CD8-positive, alpha-beta memory T cell (primary cell): ENCODE data around the gene PRMT7. TPM values are rescaled to one million over a fixed set of nuclear protein-coding genes. Genes with fewer than 3 reads are reported as not detected.
A peak's percentile ranks its signal among the peaks of the same experiment; 100 is the strongest.
"Not testable (repeated sequence)": the region's sequence is repeated elsewhere in the genome, so short reads cannot be mapped to it uniquely, and the experiment has no call there.

Experiments used
- CTCF ChIA-PET: fragments of 350-600 bp; sonication (Branson Sonifier 250); formaldehyde crosslinking; loops from one replicate; lab custom pipeline; 2021; ENCODE audit warnings: antibody characterized with exemption; lab: Charles Lee
- POLR2A ChIA-PET: fragments of 350-600 bp; sonication (Branson Sonifier 250); formaldehyde crosslinking; loops from one replicate; lab custom pipeline; 2021; ENCODE audit warnings: antibody characterized with exemption; lab: Charles Lee
- DNase-seq, 5 donors: peaks; one replicate each; pipeline versions ENCODE4 v3.0.0 to v3.0.0-alpha.2; 2020 to 2022; ENCODE audit warnings: mixed read lengths in 1 of 5
- H3K27ac ChIP-seq: one replicate; pipeline ENCODE4 v1.7.0; 2013; ENCODE audit warnings: low read depth, mild to moderate bottlenecking, low read length, moderate library complexity
- H3K27me3 ChIP-seq: 2 replicates; pipeline ENCODE4 v1.7.0; 2013; ENCODE audit warnings: low read length, mild to moderate bottlenecking; ENCODE audit not compliant: insufficient read depth, poor library complexity, severe bottlenecking
- H3K36me3 ChIP-seq: 2 replicates; pipeline ENCODE4 v1.7.0; 2013; ENCODE audit warnings: mild to moderate bottlenecking, low read length, moderate library complexity; ENCODE audit not compliant: insufficient read depth
- H3K4me1 ChIP-seq: 2 replicates; pipeline ENCODE4 v1.7.0; 2013; ENCODE audit warnings: mild to moderate bottlenecking, low read length, moderate library complexity; ENCODE audit not compliant: insufficient read depth
- H3K4me3 ChIP-seq: 2 replicates; pipeline ENCODE4 v1.7.0; 2013; ENCODE audit warnings: mild to moderate bottlenecking, low read length
- H3K9me3 ChIP-seq: 2 replicates; pipeline ENCODE4 v1.7.0; 2013; ENCODE audit warnings: mild to moderate bottlenecking, low read length
- H3K27ac Mint-ChIP-seq, 8 donors: one replicate each; pipeline ENCODE4 v1.8.0; 2020 to 2021; ENCODE audit warnings: mixed read lengths in 8 of 8, mild to moderate bottlenecking in 6 of 8, inconsistent platforms in 3 of 8, moderate library complexity in 3 of 8
- H3K27me3 Mint-ChIP-seq, 2 donors: one replicate each; pipeline ENCODE4 v1.8.0; 2020 to 2021; ENCODE audit warnings: mixed read lengths in 2 of 2, mild to moderate bottlenecking in 1 of 2, moderate library complexity in 1 of 2
- H3K36me3 Mint-ChIP-seq, 3 donors: one replicate each; pipeline ENCODE4 v1.8.0; 2020 to 2021; ENCODE audit warnings: mixed read lengths in 3 of 3, inconsistent platforms in 1 of 3, mild to moderate bottlenecking in 1 of 3
- H3K4me1 Mint-ChIP-seq, 3 donors: one replicate each; pipeline ENCODE4 v1.8.0; 2020 to 2021; ENCODE audit warnings: mixed read lengths in 3 of 3, inconsistent platforms in 1 of 3, mild to moderate bottlenecking in 1 of 3
- H3K4me3 Mint-ChIP-seq, 7 donors: one replicate each; pipeline ENCODE4 v1.8.0; 2020 to 2021; ENCODE audit warnings: mixed read lengths in 7 of 7, mild to moderate bottlenecking in 6 of 7, moderate library complexity in 4 of 7, inconsistent platforms in 2 of 7
- H3K9me3 Mint-ChIP-seq, 5 donors: one replicate each; pipeline ENCODE4 v1.8.0; 2020 to 2022; ENCODE audit warnings: mixed read lengths in 5 of 5, mild to moderate bottlenecking in 3 of 5, moderate library complexity in 2 of 5, inconsistent platforms in 1 of 5
- polyA plus RNA-seq: library from polyadenylated mRNA; unstranded; fragments of 300-500 nt; fragmentation: Illumina TruSeq; gene quantifications from one replicate; pipeline ENCODE4 v1.2.3, GENCODE V29; 2021
- total RNA-seq, 2 experiments: library from RNA; stranded (reverse); gene quantifications; one replicate each; pipeline ENCODE4 v1.2.3, GENCODE V29; 2021

PRMT7 gene
- total and polyA plus RNA-seq, 3 experiments from 2014 or later: 41.8 to 67.5 (median 61.1) TPM

DNA sequence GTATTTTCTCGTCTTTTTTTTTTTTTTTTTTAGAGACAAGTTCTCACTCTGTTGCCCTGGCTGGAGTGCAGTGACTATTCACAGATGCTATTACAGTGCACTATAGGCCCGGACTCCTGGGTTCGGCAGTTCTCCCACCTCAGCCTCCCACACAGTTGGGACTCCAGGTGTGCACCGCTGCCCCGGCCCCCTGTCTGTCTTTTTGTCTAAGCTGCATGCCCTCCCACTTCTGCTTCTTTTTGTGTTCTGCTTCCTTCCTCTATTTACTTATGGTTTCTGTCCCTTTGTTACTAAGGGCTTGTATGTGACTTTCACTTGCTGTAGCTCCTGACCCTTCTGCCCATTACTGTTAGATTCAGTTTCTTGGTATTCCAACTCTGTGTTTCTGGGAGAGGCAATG is 26.0 kb upstream of the PRMT7 start:
- Mint-ChIP-seq H3K4me1 (peaks cover 89 to 92% (median 92%) of the 10 kb centered on the region in 3 donors), H3K27me3 (no peaks in the 10 kb centered on the region), H3K9me3 (no peaks in the 10 kb centered on the region), H3K4me3 (peak overlapping the region; percentile 56 to 84 (median 75)), H3K27ac (peak overlapping the region; percentile 80 to 98 (median 90)), H3K36me3 (peaks cover 0 to 61% (median 31%) of the 10 kb centered on the region in 3 donors)
- peak in 1 of 5 donors; percentile 39 for DNase-seq
- Histone ChIP-seq H3K4me1 (peaks cover 99% of the 10 kb centered on the region), H3K36me3 (peaks cover 10% of the 10 kb centered on the region), H3K4me3 (peak overlapping the region; percentile 57), H3K27ac (no peak overlapping the region), H3K9me3 (no peaks in the 10 kb centered on the region), H3K27me3 (no peaks in the 10 kb centered on the region)
- POLR2A ChIA-PET: interaction anchor here (0.7 to 3.5 kb wide), 6 partner anchors 9 to 26 kb away, joined by 3 to 21 read pairs (median 7); partner anchors contain the start of genes PRMT7, SLC7A6 and SLC7A6OS
- CTCF ChIA-PET: interaction anchor here (1.5 to 22.1 kb wide), 7 partner anchors 8 to 44 kb away, joined by 3 to 319 read pairs (median 10); partner anchors contain the start of genes PRMT7, SLC7A6 and SLC7A6OS

DNA sequence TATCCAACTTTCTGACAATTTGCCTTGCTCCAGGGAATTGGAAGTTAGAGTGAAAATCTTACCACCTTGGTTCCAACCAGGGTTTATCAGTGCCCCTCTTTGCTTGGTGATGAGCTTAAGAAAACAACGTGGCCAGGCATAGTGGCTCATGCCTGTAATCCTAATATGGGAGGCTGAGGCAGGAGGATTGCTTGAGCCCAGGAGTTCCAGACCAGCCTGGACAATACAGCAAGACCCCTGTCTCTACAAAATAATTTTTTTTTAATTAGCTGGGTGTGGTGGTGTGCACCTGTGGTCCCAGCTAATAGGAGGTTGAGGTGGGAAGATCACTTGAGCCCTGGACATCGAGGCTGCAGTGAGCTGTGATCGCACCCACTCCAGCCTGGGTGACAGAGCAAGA is 25.1 kb upstream of the PRMT7 start:
- H3K36me3 Mint-ChIP-seq: peaks cover 0 to 63% (median 29%) of the 10 kb centered on the region in 3 donors
- no peaks in the 10 kb centered on the region for H3K27me3 Mint-ChIP-seq
- no peaks in the 10 kb centered on the region for H3K9me3 Mint-ChIP-seq
- Histone ChIP-seq H3K4me1 (peaks cover 99% of the 10 kb centered on the region), H3K4me3 (peak overlapping the region; percentile 57), H3K27me3 (no peaks in the 10 kb centered on the region), H3K9me3 (no peaks in the 10 kb centered on the region), H3K36me3 (peaks cover 16% of the 10 kb centered on the region), H3K27ac (no peak overlapping the region)
- DNase-seq: no peak
- peaks cover 92 to 95% (median 95%) of the 10 kb centered on the region in 3 donors for H3K4me1 Mint-ChIP-seq
- CTCF ChIA-PET: interaction anchor here (1.1 to 22.1 kb wide), 8 partner anchors 9 to 43 kb away, joined by 4 to 319 read pairs (median 10); partner anchors contain the start of genes PRMT7, SLC7A6 and SLC7A6OS
- peak overlapping the region in 6 of 7 donors; percentile 79 to 90 (median 84) for H3K4me3 Mint-ChIP-seq
- peak overlapping the region; percentile 80 to 98 (median 90) for H3K27ac Mint-ChIP-seq
- POLR2A ChIA-PET: interaction anchor here (0.6 to 3.5 kb wide), 8 partner anchors 10 to 567 kb away, joined by 3 to 21 read pairs (median 6); partner anchors contain the start of genes GFOD2, PRMT7, SLC7A6 and SLC7A6OS

DNA sequence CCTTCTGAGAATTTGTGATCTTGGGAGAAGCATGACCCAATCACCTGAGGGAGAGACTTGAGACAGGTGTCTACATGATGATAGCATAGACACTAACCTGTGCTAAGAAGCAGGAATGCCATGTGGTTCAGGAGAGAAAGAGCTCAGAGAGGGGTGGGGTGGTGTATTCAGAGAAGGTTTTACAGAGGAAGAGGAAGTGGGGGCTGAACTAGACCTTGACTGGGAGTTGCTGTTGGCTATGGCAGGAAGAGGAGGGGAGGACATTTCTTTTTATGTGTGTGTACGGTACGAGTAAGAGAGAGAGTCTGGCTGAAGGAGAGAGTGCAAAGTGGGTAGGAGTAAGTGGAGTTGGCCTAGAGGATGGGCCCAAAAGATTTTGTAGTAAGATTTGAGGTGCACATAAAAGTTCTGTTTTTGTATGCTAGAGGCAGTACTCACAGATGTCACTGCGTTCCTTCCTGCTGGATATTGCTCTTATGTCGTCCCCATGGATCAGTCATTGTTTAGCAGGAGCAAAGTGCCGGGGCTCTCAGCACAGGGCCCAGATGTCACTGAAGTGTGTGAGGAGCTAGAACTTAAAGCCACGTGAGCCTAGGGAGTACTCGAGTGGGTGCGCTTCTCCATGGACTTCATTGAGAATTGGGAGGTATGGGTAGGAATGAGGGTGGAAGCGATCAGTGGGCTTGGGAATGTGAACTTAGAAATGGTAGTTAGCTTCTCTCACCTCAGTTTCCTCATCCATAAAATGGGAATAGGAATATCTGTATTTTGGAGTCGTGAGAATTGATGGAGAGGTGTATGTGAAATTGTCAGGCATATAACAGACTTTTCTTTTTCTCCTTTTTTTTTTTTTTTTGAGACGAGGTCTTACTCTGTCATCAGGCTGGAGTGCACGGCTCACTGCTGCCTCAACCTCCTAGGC is 24.4 kb upstream of the PRMT7 start:
- H3K27ac Mint-ChIP-seq: peak overlapping the region; percentile 85 to 98 (median 90)

DNA sequence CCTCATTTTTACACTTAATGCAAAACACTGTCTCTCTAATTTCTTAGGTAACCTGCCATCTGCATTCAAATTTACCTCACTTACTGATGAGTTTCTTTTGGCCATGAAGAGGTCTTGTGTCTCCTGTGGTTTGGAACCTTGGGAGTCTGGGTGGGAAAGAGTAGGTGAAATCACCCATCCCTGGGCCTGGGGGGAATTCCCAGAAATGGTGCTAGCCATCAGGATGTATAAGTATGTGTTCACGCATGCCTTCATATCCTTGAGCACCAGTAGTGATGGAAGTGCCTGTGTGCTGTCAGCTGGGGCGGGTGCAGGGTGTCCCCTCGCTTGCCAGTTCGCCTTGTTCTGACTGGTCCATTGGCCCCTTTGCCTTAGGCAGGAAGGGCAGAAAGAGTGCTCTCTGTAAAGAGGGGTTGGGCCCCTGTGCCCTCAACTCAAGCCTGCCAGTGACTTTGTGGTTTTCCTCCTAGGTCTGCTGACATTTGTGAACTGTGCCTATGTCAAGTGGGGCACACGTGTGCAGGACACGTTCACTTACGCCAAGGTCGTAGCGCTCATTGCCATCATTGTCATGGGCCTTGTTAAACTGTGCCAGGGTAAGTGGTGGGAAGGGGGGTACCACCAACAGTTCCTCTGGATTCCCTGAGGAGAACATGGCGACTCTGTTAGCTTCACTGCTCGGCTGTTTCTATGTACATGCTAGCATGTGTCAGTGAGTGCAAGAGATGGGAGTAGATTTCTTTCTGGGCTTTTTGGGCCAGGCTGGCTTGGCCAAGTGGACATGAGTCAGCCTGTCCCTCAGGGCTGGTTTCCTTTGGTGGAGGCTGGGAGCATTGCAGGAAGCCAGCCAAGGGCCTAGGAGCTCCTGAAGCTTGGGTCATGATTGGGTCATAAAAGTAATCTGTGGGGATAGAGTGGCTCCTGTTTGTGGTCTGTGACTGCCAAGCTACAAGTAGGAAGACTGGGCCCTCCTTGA is 23.3 kb upstream of the PRMT7 start:
- no peak overlapping the region for H3K27ac ChIP-seq
- ChIA-PET POLR2A (interaction anchor here (0.5 to 1.6 kb wide), 6 partner anchors 13 to 398 kb away, joined by 3 to 9 read pairs (median 6); partner anchors contain the start of genes PLA2G15, PRMT7 and SLC7A6OS), CTCF (interaction anchor here (0.8 to 22.1 kb wide), 4 partner anchors 23 to 41 kb away, joined by 3 to 319 read pairs (median 8); partner anchors contain the start of genes PRMT7, SLC7A6 and SLC7A6OS)
- no peaks in the 10 kb centered on the region for H3K27me3 ChIP-seq
- DNase-seq: peak in 4 of 5 donors; percentile 19 to 63 (median 60)
- H3K4me1 ChIP-seq: peaks cover 99% of the 10 kb centered on the region
- peaks cover 91 to 95% (median 95%) of the 10 kb centered on the region in 3 donors for H3K4me1 Mint-ChIP-seq
- H3K27ac Mint-ChIP-seq: peak overlapping the region; percentile 79 to 98 (median 91)
- H3K27me3 Mint-ChIP-seq: no peaks in the 10 kb centered on the region
- H3K9me3 Mint-ChIP-seq: no peaks in the 10 kb centered on the region
- peak overlapping the region; percentile 53 to 84 (median 72) for H3K4me3 Mint-ChIP-seq
- H3K36me3 ChIP-seq: peaks cover 18% of the 10 kb centered on the region
- peak overlapping the region; percentile 57 for H3K4me3 ChIP-seq
- no peaks in the 10 kb centered on the region for H3K9me3 ChIP-seq
- peaks cover 3 to 63% (median 24%) of the 10 kb centered on the region in 3 donors for H3K36me3 Mint-ChIP-seq

More for the DNA sequence above, 24.4 kb upstream of the PRMT7 start:
- H3K27me3 ChIP-seq: no peaks in the 10 kb centered on the region
- ChIA-PET CTCF (interaction anchor here (1.1 to 22.1 kb wide), 8 partner anchors 8 to 43 kb away, joined by 4 to 319 read pairs (median 11); partner anchors contain the start of genes PRMT7, SLC7A6 and SLC7A6OS), POLR2A (interaction anchor here (0.5 to 3.5 kb wide), 12 partner anchors 10 to 1362 kb away, joined by 3 to 21 read pairs (median 5); partner anchors contain the start of genes GFOD2, PRMT7, SLC7A6 and SLC7A6OS)
- H3K36me3 ChIP-seq: peaks cover 19% of the 10 kb centered on the region
- no peaks in the 10 kb centered on the region for H3K27me3 Mint-ChIP-seq
- H3K27ac ChIP-seq: no peak overlapping the region
- peaks cover 3 to 64% (median 28%) of the 10 kb centered on the region in 3 donors for H3K36me3 Mint-ChIP-seq
- peak overlapping the region; percentile 57 for H3K4me3 ChIP-seq
- peaks cover 92 to 96% (median 95%) of the 10 kb centered on the region in 3 donors for H3K4me1 Mint-ChIP-seq
- DNase-seq: peak in 2 of 5 donors; percentile 53 to 73
- no peaks in the 10 kb centered on the region for H3K9me3 ChIP-seq
- H3K9me3 Mint-ChIP-seq: no peaks in the 10 kb centered on the region
- H3K4me1 ChIP-seq: peaks cover 99% of the 10 kb centered on the region
- H3K4me3 Mint-ChIP-seq: peak overlapping the region; percentile 67 to 90 (median 83)

DNA sequence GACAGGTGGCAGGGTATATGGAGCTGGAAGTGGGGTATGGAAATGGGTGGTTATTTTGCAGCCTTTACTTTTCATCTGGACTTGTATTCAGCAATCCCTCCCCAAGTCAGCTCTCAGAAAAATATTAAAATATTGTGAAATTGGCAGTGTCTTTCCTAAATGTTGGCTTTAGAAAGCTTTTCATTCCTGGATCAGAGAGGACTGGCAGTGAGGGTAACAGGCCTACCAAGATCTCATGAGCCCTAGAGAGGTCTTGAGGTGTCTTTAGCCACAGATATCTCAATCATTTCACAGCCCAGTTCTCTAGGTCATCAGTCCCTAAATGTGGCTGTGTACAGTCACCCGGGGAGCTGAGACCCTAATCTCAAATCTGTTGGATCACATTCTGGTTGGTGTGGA is 22.6 kb upstream of the PRMT7 start:
- H3K27me3 Mint-ChIP-seq: no peaks in the 10 kb centered on the region
- Histone ChIP-seq H3K27ac (no peak overlapping the region), H3K4me1 (peaks cover 96% of the 10 kb centered on the region), H3K9me3 (no peaks in the 10 kb centered on the region), H3K27me3 (no peaks in the 10 kb centered on the region), H3K4me3 (peak overlapping the region; percentile 5), H3K36me3 (peaks cover 18% of the 10 kb centered on the region)
- peaks cover 89 to 93% (median 93%) of the 10 kb centered on the region in 3 donors for H3K4me1 Mint-ChIP-seq
- peak overlapping the region; percentile 79 to 98 (median 91) for H3K27ac Mint-ChIP-seq
- ChIA-PET CTCF (interaction anchor here (0.8 to 22.1 kb wide), 5 partner anchors 23 to 51 kb away, joined by 3 to 319 read pairs (median 4); partner anchors contain the start of genes PRMT7, SLC7A6 and SLC7A6OS), POLR2A (interaction anchor here (0.5 to 1.6 kb wide), 4 partner anchors 13 to 399 kb away, joined by 4 to 9 read pairs (median 6); partner anchors contain the start of genes PLA2G15, PRMT7 and SLC7A6OS)
- H3K9me3 Mint-ChIP-seq: no peaks in the 10 kb centered on the region
- peak overlapping the region in 6 of 7 donors; percentile 53 to 84 (median 76) for H3K4me3 Mint-ChIP-seq
- no peak for DNase-seq
- peaks cover 3 to 62% (median 22%) of the 10 kb centered on the region in 3 donors for H3K36me3 Mint-ChIP-seq

DNA sequence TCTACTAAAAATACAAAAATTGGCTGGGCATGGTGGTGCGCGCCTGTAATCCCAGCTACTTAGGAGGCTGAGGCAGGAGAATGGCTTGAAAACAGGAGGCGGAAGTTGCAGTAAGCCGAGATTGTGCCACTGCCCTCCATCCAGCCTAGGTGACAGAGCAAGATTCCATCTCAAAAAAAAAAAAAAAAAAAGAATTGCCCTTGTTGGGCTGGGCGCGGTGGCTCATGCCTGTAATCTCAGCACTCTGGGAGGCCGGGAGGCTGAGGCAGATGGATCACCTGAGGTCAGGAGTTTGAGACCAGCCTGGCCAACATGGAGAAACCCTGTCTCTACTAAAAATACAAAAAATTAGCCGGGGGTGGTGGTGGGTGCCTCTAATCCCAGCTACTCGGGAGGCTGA is 22.0 kb upstream of the PRMT7 start:
- not testable (repeated sequence) for H3K27ac ChIP-seq, H3K27me3 ChIP-seq, DNase-seq, H3K4me3 ChIP-seq, H3K9me3 Mint-ChIP-seq, H3K27me3 Mint-ChIP-seq, H3K9me3 ChIP-seq
- peaks cover 6 to 61% (median 22%) of the 10 kb centered on the region in 3 donors for H3K36me3 Mint-ChIP-seq
- H3K27ac Mint-ChIP-seq: peak overlapping the region; percentile 84 to 98 (median 94)
- Histone ChIP-seq H3K4me1 (peaks cover 91% of the 10 kb centered on the region), H3K36me3 (peaks cover 23% of the 10 kb centered on the region)
- H3K4me3 Mint-ChIP-seq: peak overlapping the region in 3 of 7 donors; percentile 52 to 84 (median 56)
- CTCF ChIA-PET: interaction anchor here (0.9 to 22.1 kb wide), 5 partner anchors 16 to 52 kb away, joined by 3 to 319 read pairs (median 6); partner anchors contain the start of genes PRMT7, SLC7A6 and SLC7A6OS
- H3K4me1 Mint-ChIP-seq: peaks cover 88 to 93% (median 93%) of the 10 kb centered on the region in 3 donors
- POLR2A ChIA-PET: interaction anchor here (1.4 kb wide), 1 partner anchor 44 kb away, joined by 4 read pairs; the partner anchor contains the start of gene PLA2G15
